ENCODE measurements around the gene NKX1-2. TPM values are rescaled to one million over a fixed set of nuclear protein-coding genes. Genes with fewer than 3 reads are reported as not detected.

NKX1-2 gene
- total RNA-seq, 2 donors from 2014 or later: not detected

DNA sequence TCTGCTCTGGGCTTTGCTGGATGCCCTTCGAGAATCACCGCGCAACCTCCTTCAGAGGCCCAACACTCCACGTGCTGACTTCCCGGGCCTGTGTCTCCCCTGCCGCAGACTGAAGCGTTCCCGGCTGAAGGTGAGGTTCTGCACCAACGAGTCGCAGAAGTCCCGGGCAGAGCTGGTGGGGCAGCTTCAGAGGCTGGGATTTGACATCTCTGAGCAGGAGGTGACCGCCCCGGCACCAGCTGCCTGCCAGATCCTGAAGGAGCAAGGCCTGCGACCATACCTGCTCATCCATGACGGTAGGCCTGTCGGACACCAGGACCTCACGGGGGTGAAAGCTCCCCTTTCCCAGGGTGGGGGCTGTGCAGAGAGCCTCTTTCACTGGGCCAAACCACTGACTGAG is 34.2 kb upstream of the NKX1-2 start:
- H3K4me3 Mint-ChIP-seq: no peak overlapping the region
- H3K9me3 Mint-ChIP-seq: no peaks in the 10 kb centered on the region
- ATAC-seq (no peak), DNase-seq (ENCODE audit: low spot score) (no peak)
- no peaks in the 10 kb centered on the region for H3K36me3 Mint-ChIP-seq
- H3K27ac Mint-ChIP-seq: no peak overlapping the region
- no peaks in the 10 kb centered on the region for H3K27me3 Mint-ChIP-seq
- peaks cover 0 to 4% of the 10 kb centered on the region in 2 donors for H3K4me1 Mint-ChIP-seq (ENCODE audit: low read depth in 2 of 2)

DNA sequence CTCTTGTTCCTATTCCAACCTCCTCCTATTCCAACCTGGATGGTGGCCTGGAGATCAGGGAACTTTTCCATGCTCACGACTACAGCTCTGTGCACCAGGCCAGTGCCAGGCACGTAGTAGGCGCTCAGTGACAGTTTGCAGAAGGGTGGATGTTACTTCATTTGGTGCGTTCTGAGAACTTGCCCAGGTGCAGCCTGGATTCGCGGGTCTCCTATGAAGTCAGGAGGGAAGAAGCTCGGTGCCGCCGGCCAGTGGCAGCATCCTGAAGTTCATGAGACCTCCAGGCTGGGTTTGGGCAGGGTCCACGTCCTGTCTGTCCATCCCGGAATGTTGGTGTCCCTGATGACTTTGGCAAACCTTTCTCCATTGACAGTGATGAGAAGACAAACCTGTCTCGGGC is 33.0 kb upstream of the NKX1-2 start:
- H3K9me3 Mint-ChIP-seq: no peaks in the 10 kb centered on the region
- ATAC-seq (no peak), DNase-seq (ENCODE audit: low spot score) (no peak)
- H3K4me1 Mint-ChIP-seq (ENCODE audit: low read depth in 2 of 2): peaks cover 0 to 4% of the 10 kb centered on the region in 2 donors
- H3K27ac Mint-ChIP-seq: no peak overlapping the region
- no peak overlapping the region for H3K4me3 Mint-ChIP-seq
- no peaks in the 10 kb centered on the region for H3K36me3 Mint-ChIP-seq
- H3K27me3 Mint-ChIP-seq: no peaks in the 10 kb centered on the region

DNA sequence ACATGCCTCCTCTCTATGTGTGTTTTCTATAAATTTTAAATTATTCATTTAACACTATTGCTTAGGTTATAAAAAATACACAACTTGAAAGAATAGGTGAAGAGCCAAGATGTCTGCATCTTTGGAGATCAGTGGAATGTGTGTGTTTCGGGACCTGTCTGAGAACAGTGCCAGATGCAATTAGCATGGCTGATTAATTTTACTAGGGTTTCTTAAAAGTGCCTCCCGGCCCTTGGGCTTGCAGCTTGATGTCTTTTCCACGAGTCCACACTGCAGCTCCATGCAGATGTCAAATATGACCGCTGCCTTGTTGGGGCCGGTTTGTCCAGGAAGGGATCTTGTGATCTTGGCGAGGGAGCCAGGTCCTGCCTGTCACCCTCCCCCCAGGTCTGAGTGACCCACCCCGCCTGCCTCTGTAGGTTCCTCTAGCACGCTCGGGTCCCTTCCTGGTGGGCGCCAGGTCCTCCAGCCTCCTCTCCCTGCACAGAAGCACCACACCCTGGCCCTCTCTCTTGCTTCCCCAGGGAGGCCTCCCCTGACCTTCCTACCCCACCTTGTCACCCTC is 32.5 kb upstream of the NKX1-2 start:
- Mint-ChIP-seq H3K27me3 (no peaks in the 10 kb centered on the region), H3K9me3 (no peaks in the 10 kb centered on the region), H3K4me1 (ENCODE audit: low read depth in 2 of 2) (peaks cover 0 to 4% of the 10 kb centered on the region in 2 donors), H3K36me3 (no peaks in the 10 kb centered on the region), H3K4me3 (no peak overlapping the region), H3K27ac (no peak overlapping the region)
- ATAC-seq (no peak), DNase-seq (ENCODE audit: low spot score) (no peak)

DNA sequence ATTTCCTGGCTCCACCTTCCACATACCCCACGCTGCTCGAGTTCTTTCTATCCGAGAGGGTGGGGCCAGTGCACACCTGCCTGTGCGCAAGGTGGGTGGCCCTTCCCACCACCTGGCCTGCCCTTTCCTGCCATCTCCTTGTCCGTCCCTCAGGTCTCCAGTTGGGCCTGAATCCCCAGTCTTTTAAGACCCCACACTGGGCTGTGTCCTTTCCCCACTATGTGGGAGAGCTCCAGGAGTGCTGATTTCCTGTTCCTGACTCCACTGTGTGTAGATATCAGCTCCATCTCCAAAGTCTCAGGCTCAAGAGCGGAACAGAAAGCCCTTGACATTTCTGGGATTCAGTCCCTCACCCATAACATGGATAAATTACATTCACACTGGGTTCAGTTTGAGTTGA is 31.9 kb upstream of the NKX1-2 start:
- Mint-ChIP-seq H3K4me3 (no peak overlapping the region), H3K36me3 (no peaks in the 10 kb centered on the region), H3K4me1 (ENCODE audit: low read depth in 2 of 2) (peaks cover 0 to 4% of the 10 kb centered on the region in 2 donors), H3K9me3 (no peaks in the 10 kb centered on the region), H3K27me3 (no peaks in the 10 kb centered on the region), H3K27ac (no peak overlapping the region)
- ATAC-seq (no peak), DNase-seq (ENCODE audit: low spot score) (no peak)

DNA sequence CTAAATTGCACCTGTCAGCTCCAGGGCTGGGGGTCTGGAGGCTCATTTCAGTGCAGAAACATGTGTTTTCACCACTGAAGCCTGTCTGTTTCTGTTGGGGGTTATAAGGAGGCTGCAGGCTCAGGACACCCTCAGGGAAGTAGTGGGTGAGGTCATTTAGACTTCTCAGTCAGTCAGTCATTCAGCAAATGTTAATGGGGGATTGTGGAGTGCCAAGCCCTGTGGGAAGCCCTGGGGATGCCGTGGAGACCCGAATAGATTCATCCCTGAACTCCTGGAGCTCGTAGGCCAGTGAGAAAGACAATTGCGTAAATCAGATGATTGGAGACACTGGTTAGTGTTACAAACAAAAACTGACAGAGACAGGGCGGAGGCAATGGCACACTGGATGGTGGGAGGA is 31.0 kb upstream of the NKX1-2 start:
- Mint-ChIP-seq H3K36me3 (no peaks in the 10 kb centered on the region), H3K27me3 (no peaks in the 10 kb centered on the region), H3K4me1 (ENCODE audit: low read depth in 2 of 2) (peaks cover 0 to 4% of the 10 kb centered on the region in 2 donors), H3K4me3 (no peak overlapping the region), H3K9me3 (no peaks in the 10 kb centered on the region), H3K27ac (no peak overlapping the region)
- DNase-seq (ENCODE audit: low spot score) (no peak), ATAC-seq (no peak)

DNA sequence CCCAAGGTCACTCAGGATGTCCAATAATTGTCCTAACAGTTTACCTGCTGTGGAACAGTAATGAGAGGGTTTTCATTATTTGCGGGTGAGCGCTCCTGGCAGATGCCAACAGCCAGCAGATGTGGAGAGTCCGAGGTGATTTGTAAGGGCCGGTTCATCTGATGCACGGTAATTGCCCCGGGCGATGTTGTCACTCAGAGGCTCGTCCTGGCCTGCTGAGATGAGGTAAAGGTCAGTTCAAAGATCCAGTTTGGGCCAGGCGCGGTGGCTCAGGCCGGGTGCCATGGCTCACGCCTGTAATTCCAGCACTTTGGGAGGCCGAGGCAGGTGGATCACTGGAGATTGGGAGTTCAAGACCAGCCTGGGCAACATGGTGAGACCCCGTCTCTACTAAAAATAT is 28.7 kb upstream of the NKX1-2 start:
- Mint-ChIP-seq H3K9me3 (no peaks in the 10 kb centered on the region), H3K4me1 (ENCODE audit: low read depth in 2 of 2) (peaks cover 0 to 4% of the 10 kb centered on the region in 2 donors), H3K27me3 (no peaks in the 10 kb centered on the region), H3K36me3 (no peaks in the 10 kb centered on the region), H3K4me3 (no peak overlapping the region), H3K27ac (no peak overlapping the region)
- DNase-seq (ENCODE audit: low spot score) (no peak), ATAC-seq (no peak)

DNA sequence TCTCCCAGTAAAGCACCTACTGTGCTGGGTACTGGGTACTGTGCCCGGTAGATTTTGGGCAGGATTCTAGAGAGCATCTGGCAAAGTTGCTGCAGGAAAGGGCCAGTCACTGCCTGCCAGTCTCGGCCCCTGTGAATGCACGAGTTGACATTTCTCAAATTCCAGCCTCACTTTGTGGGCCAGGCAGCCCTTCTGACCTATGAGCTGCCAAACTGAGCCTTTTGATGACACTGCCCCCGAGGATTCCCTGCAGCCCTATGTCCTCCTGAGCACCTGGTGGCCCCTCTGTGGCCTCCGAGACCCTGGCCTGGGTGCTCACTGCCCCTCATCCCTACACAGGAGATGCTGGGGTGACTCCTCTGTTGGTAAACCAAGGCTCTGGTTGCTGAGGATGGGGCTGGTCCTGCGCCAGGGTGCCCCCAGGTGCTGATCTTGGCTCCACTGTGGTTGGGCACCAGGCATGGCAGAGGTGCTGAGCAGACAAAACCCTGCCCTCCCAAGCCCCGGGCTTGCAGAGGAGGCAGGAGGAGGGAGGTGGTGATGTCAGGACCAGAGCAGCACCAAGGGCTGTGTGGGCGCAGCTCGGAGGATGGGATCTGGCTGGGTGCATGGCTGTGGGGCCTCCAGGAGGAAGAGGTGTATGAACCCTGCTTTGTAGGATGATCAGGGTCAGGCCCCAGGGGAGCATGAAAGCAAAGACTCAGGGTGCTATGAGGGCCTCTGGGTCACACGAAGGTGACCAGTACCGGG is 28.0 kb upstream of the NKX1-2 start:
- no peaks in the 10 kb centered on the region for H3K9me3 Mint-ChIP-seq
- DNase-seq (ENCODE audit: low spot score): no peak
- peaks cover 0 to 4% of the 10 kb centered on the region in 2 donors for H3K4me1 Mint-ChIP-seq (ENCODE audit: low read depth in 2 of 2)
- no peak overlapping the region for H3K4me3 Mint-ChIP-seq
- ATAC-seq: peak in 1 of 2 donors; percentile 7
- no peaks in the 10 kb centered on the region for H3K36me3 Mint-ChIP-seq
- no peak overlapping the region for H3K27ac Mint-ChIP-seq
- no peaks in the 10 kb centered on the region for H3K27me3 Mint-ChIP-seq

DNA sequence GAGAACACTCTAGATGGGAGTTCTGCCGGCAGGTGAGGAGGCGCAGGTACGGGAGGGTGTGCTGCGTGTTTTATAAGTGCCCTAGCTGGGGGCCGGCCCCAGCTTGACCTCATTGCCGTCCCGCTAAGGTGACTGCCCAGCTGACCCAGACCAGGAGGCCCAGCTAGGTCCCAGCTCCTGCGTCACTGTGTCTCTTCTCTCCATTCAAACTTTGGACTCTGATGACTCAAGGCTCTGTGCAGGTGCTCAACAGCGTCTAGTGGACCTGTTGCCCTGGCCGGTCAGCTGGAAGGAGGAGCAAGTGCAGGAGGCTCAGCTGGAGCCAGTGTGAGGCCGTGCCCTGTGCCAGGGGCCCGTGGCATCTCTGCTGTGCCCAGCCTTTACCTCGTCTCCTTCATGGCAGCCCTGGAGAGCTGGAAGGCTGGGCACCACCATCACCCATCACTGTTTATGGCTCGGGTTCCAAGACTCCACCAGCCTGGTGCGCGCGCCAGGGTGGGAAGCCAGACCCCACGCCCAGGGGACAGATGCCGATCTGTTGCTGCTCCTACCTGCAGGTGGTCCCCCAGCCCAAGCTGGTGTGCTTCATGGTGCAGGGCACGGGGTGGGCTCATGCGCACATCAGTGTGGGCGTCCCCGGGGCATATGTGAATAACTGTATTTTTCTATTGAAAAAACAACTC is 26.3 kb upstream of the NKX1-2 start:
- H3K4me3 Mint-ChIP-seq: no peak overlapping the region
- DNase-seq (ENCODE audit: low spot score) (no peak), ATAC-seq (no peak)
- H3K4me1 Mint-ChIP-seq (ENCODE audit: low read depth in 2 of 2): no peaks in the 10 kb centered on the region
- H3K27me3 Mint-ChIP-seq: no peaks in the 10 kb centered on the region
- no peaks in the 10 kb centered on the region for H3K9me3 Mint-ChIP-seq
- H3K27ac Mint-ChIP-seq: no peak overlapping the region
- H3K36me3 Mint-ChIP-seq: no peaks in the 10 kb centered on the region

DNA sequence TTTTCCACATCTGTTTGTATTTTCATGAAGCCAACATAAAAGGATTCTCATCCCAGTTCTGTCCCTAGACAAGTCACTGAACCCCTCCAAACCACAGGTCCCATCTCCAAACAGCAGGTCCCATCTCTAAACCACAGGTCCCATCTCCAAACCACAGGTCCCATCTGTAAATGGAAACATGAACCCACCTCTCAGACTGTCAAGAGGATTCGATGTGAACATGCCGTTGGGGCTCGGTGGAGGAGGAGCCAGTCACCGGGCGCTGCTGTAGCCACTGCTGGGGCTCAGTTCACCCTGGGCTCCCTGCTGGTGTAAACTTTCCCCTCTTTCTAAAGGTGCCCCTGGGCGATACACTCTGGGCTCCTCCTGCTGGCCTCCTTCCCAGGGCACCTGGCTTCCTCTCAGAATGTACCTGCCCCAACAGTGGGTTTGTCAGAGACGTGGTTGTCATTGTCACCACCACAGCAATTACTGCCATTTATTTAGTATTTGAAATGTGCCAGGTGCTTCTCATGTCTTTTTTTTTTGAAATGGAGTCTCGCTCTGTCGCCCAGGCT is 24.8 kb upstream of the NKX1-2 start:
- Mint-ChIP-seq H3K9me3 (no peaks in the 10 kb centered on the region), H3K27me3 (no peaks in the 10 kb centered on the region), H3K4me1 (ENCODE audit: low read depth in 2 of 2) (no peaks in the 10 kb centered on the region), H3K36me3 (no peaks in the 10 kb centered on the region), H3K4me3 (no peak overlapping the region), H3K27ac (no peak overlapping the region)
- ATAC-seq (no peak), DNase-seq (ENCODE audit: low spot score) (no peak)

DNA sequence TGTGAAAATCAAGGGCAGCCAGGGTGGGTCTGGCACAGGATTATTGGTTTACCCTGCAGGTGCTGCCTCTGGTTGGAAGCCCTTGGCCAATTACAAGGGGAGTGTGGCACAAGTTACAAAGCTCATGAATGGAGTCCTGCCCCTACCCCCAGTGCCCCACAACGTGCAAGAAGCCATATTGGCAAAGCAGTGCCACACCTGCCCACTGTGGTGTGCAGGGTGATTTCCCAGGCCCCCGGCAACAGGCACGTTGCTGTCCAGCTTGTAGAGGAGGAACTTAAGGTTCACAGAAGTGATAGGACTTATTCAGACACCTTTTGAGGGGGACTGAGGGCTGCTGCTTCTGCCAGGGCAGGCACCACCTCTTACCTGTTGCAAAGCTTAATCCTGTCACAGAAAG is 23.2 kb upstream of the NKX1-2 start:
- H3K9me3 Mint-ChIP-seq: no peaks in the 10 kb centered on the region
- DNase-seq (ENCODE audit: low spot score) (no peak), ATAC-seq (no peak)
- H3K4me3 Mint-ChIP-seq: no peak overlapping the region
- no peak overlapping the region for H3K27ac Mint-ChIP-seq
- H3K4me1 Mint-ChIP-seq (ENCODE audit: low read depth in 2 of 2): no peaks in the 10 kb centered on the region
- no peaks in the 10 kb centered on the region for H3K27me3 Mint-ChIP-seq
- H3K36me3 Mint-ChIP-seq: no peaks in the 10 kb centered on the region

DNA sequence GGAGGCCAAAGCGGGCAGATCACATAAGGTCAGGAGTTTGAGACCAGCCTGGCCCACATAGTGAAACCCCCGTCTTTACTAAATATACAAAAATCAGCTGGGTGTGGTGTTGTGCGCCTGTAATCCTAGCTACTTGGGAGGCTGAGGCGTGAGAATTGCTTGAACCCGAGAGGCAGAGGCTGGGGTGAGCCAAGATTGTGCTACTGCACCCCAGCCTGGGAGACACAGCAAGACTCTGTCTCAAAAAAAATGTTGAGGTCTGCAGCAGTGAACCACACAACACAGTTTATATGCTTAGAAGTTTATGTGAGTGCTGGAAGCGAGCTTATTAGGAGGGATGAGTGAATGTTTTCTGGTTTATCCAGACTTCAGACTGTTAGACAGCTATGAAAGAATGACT is 22.2 kb upstream of the NKX1-2 start:
- no peaks in the 10 kb centered on the region for H3K9me3 Mint-ChIP-seq
- no peaks in the 10 kb centered on the region for H3K36me3 Mint-ChIP-seq
- no peak for ATAC-seq
- H3K4me3 Mint-ChIP-seq: no peak overlapping the region
- H3K27ac Mint-ChIP-seq: no peak overlapping the region
- no peak for DNase-seq (ENCODE audit: low spot score)
- no peaks in the 10 kb centered on the region for H3K4me1 Mint-ChIP-seq (ENCODE audit: low read depth in 2 of 2)
- H3K27me3 Mint-ChIP-seq: no peaks in the 10 kb centered on the region

DNA sequence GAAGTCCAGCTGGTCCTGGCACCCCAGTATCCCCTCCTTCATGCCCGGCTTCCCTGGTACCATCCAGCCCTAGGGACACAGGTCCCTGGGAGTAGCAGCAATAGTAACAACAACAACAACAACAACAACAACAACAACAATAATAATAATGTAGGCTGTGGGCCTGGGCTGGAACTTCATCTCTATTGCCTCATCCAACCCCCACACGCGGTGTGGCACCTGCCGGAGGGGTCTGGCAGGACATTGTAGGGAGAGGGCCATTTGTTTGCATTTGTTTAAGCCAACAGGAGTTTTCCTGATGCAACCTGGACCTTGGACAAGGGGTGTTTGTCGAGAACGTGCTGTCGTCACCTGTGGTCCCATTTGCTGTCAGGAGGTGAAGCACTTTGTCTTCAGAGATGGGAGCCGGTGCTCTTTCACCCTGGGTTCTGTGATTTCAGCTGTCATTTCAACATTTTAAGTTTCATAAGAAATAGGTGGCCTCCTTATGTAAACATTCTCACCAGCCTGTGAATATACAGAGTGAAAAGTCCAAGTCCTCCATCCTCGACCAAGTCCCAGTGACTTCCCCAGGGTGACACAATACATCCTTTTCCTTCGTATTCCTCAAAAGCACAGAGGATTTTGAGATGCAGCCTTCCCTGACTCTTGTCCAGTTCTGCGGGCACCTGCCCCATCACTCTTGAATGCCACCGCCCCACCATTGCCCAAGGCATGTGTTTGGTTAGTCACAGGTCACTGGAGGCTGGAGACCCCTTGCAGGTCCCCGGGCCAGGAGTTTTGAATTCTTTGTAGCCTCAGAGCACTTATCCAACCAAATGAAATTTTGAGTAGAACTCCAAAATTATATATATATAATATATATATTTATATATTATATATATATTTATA is 21.0 kb upstream of the NKX1-2 start:
- Mint-ChIP-seq H3K4me1 (ENCODE audit: low read depth in 2 of 2) (peaks cover 0 to 4% of the 10 kb centered on the region in 2 donors), H3K36me3 (no peaks in the 10 kb centered on the region), H3K9me3 (no peaks in the 10 kb centered on the region), H3K27ac (no peak overlapping the region), H3K4me3 (no peak overlapping the region), H3K27me3 (no peaks in the 10 kb centered on the region)
- ATAC-seq: peak in 1 of 2 donors; percentile 41
- no peak for DNase-seq (ENCODE audit: low spot score)

DNA sequence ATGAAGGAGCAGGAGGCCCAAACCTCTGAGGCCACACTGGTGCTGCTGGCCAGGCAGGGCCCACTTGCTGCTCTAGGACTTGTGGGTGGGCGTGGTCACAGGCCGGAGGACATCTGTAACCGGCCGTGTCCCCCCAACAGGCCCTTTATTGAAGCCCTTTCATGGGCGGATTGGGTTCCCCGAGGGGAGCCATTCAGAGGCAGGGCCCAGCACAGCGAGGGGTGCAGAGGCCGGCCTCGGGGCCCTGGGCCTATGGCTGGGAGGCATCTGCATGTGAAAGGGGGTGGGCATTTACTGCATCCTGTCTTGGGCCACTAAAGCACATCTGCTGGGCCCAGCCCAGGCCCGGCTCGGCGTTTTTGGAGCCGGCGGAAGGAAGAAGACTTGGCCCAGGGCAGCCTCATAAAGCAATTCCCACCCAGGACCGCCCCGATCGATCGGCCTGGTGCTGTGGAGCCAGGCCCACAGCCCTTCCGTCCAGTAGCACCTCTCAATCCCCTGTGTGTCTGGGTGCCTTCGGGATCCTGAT is 20.2 kb upstream of the NKX1-2 start:
- Mint-ChIP-seq H3K9me3 (no peaks in the 10 kb centered on the region), H3K27ac (no peak overlapping the region), H3K4me1 (ENCODE audit: low read depth in 2 of 2) (peaks cover 5 to 8% of the 10 kb centered on the region in 2 donors), H3K27me3 (no peaks in the 10 kb centered on the region), H3K36me3 (no peaks in the 10 kb centered on the region), H3K4me3 (no peak overlapping the region)
- DNase-seq (ENCODE audit: low spot score) (no peak), ATAC-seq (no peak)

All from natural killer cell treated with Interleukin-12 subunit alpha and Interleukin-12 subunit beta and Interleukin-15 and Interleukin-18, amount 100 ng/mL, for 72 hours (primary cell).